K562 (cell line): ENCODE measurements around the gene MKNK2. TPM values are rescaled to one million over a fixed set of nuclear protein-coding genes. Genes with fewer than 3 reads are reported as not detected.
A peak's percentile ranks its signal among the peaks of the same experiment; 100 is the strongest.

ENCODE experiments used
- CBFB ChIP-seq: sonication (generic); formaldehyde crosslinking; IDR thresholded peaks from 2 replicates; pipeline ENCODE4 v1.4.0; 2020; ENCODE audit warnings: mild to moderate bottlenecking, missing genetic modification reagents
- CEBPG ChIP-seq, 3 experiments: fragments of 200-800 bp in 1 of 3; sonication (Bioruptor generic) in 1 of 3; sonication (generic) in 1 of 3; formaldehyde crosslinking in 1 of 3; IDR thresholded peaks in 2 of 3; conservative IDR thresholded peaks in 1 of 3; 2 replicates each; pipeline versions ENCODE4 v1.6.1 to v1.8.0; 2016 to 2022; ENCODE audit warnings: missing compliant biosample characterization in 2 of 3, missing genetic modification characterization in 2 of 3, mild to moderate bottlenecking in 1 of 3, missing genetic modification reagents in 1 of 3
- FOS ChIP-seq: IDR thresholded peaks from 3 replicates; pipeline ENCODE4 v1.6.1; 2011; ENCODE audit not compliant: insufficient read length; ENCODE audit errors: extremely low read depth
- GTF2A2 ChIP-seq: IDR thresholded peaks from 2 replicates; pipeline ENCODE4 v1.6.1; 2016; ENCODE audit warnings: mild to moderate bottlenecking, missing genetic modification characterization, missing compliant biosample characterization
- LEF1 ChIP-seq: fragments of 450-650 bp; IDR thresholded peaks from 2 replicates; pipeline ENCODE4 v1.6.1; 2016; ENCODE audit warnings: mild to moderate bottlenecking
- MBD2 ChIP-seq: sonication (generic); IDR thresholded peaks from 2 replicates; pipeline ENCODE4 v1.6.1; 2016; ENCODE audit warnings: low read depth, borderline replicate concordance
- NFYB ChIP-seq: IDR thresholded peaks from 2 replicates; pipeline ENCODE4 v1.6.1; 2011; ENCODE audit warnings: mild to moderate bottlenecking, moderate library complexity; ENCODE audit not compliant: insufficient read length; ENCODE audit errors: extremely low read depth
- PTBP1 ChIP-seq: fragments of 200-400 bp; formaldehyde crosslinking; IDR thresholded peaks from 2 replicates; pipeline ENCODE4 v1.6.1; 2017; ENCODE audit warnings: low read depth, low read length
- RNF2 ChIP-seq: sonication (generic); IDR thresholded peaks from 2 replicates; pipeline ENCODE4 v1.6.1; 2016
- SMAD4 ChIP-seq: fragments of 250-450 bp; sonication (Bioruptor Pico); conservative IDR thresholded peaks from 2 replicates; pipeline ENCODE4 v1.8.0; 2021; ENCODE audit warnings: inconsistent platforms, mild to moderate bottlenecking, moderate library complexity
- SOX6 ChIP-seq: fragments of 450-650 bp; IDR thresholded peaks from 2 replicates; pipeline ENCODE4 v1.6.1; 2014; ENCODE audit warnings: mild to moderate bottlenecking
- TAF9B ChIP-seq: fragments of 450-650 bp; IDR thresholded peaks from 2 replicates; pipeline ENCODE4 v1.6.1; 2018; ENCODE audit warnings: mild to moderate bottlenecking; ENCODE audit not compliant: partially characterized antibody
- ZNF41 ChIP-seq: fragments of 250-450 bp; sonication (Bioruptor Pico); conservative IDR thresholded peaks from 2 replicates; pipeline ENCODE4 v1.4.0; 2020; ENCODE audit warnings: mild to moderate bottlenecking
- polyA plus RNA-seq, 8 experiments: library from polyadenylated mRNA; depleted of rRNA in 4 of 8; stranded (reverse) in 5 of 8; unstranded in 3 of 8; fragments of >200 nt; fragmentation: Nextera tagmentation in 2 of 8; fragmentation: Illumina TruSeq in 1 of 8; extraction: Ambion mirVana in 2 of 8; extraction: Trizol in 1 of 8; gene quantifications; 2 replicates each; pipeline versions ENCODE4 v1.2.1 to v1.2.3, GENCODE V29; 2011 to 2014; ENCODE audit warnings: inconsistent platforms in 1 of 8, missing spikeins in 1 of 8
- total RNA-seq, 7 experiments: library from RNA; depleted of rRNA in 6 of 7; stranded (reverse); fragments of >200 nt in 6 of 7; fragmentation: Illumina TruSeq in 2 of 7; extraction: Trizol in 2 of 7; gene quantifications; 2 replicates each; pipeline versions ENCODE4 v1.2.1 to v1.2.3, GENCODE V29; 2011 to 2021; ENCODE audit warnings: low replicate concordance in 1 of 7
- TF ChIP-seq, protein P1 (sequence below): fragments of 250-450 bp; sonication (Bioruptor Pico); IDR thresholded peaks from 2 replicates; pipeline ENCODE4 v1.4.0; 2020; ENCODE audit warnings: mild to moderate bottlenecking
- TF ChIP-seq, protein P2 (sequence below): sonication (generic); formaldehyde crosslinking; IDR thresholded peaks from 2 replicates; pipeline ENCODE4 v1.8.1; 2023; ENCODE audit warnings: mild to moderate bottlenecking, missing genetic modification reagents
- TF ChIP-seq, protein P3 (sequence below): fragments of 250-450 bp; sonication (Bioruptor Pico); IDR thresholded peaks from 2 replicates; pipeline ENCODE4 v1.8.0; 2021; ENCODE audit warnings: mild to moderate bottlenecking, moderate library complexity
- TF ChIP-seq, protein P4 (sequence below): sonication (generic); formaldehyde crosslinking; IDR thresholded peaks from 2 replicates; pipeline ENCODE4 v1.8.0; 2022; ENCODE audit warnings: mild to moderate bottlenecking, missing genetic modification reagents

MKNK2 gene
- total and polyA plus RNA-seq, 9 of the 15 experiments (the other 6 are each of a cell fraction or from before 2014, with no cell fraction given): 5.1 to 191 (median 51.9) TPM

DNA sequence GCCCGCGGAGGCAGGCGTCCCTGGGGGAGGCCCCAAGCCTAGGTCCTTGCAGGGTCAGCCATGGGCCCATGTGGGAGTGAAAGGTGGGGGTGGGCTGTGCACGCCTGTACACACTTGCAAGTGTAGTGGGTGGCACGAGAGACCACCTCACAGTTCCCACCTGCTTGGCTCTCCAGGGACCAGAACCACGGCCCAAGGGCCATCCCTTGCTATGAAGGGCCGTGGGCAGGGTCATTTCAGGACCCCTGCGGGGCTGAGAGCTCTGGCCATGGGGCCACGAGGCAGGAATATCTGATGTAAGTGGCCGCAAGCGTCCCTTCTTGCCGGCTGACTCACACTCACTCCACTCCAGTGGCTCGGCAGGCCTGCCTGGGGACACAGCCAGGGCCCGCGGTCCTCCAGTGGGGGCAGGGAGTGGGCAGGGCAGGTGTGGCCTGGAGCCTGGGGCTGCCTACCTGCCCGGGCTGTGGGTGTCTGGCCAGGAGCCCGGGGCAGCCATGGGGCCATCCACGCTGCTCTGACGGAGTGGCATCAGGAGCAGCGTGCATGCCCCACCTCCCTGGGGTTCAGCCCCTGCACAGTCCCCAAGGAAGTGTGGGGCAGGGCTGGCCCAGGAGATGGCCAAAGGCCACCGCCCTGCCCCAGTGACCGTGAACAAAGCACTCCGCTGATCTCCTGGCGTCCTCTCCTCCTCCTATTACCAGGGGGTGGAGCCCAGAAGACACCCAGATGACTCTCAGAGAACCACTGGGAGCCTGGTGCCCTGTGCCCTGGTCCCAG, 8.6 kb upstream of the MKNK2 start (continued):
- TF ChIP-seq TAF9B (peak; percentile 73), FOS (peak; percentile 38), LEF1 (peak; percentile 78), CEBPG (CRISPR knock-in tag; IDR thresholded peaks at IDR 0.05) (peak; percentile 100), CEBPG (tag; conservative IDR thresholded peaks at IDR 0.05 in 1 of 2, IDR thresholded peaks at IDR 0.05 in 1 of 2) (peak; percentile 93 to 99), SMAD4 (CRISPR knock-in tag) (peak; percentile 94), GTF2A2 (0 out of 2 replicates have a peak, but pooled peaks have one; percentile 70), ZNF41 (peak; percentile 68), CBFB (CRISPR knock-in tag) (peak; percentile 91), MBD2 (peak; percentile 71; the same call in 1 of the 2 replicates), NFYB (no peak), PTBP1 (no peak), RNF2 (peak; percentile 98), SOX6 (peak; percentile 67)
- TF ChIP-seq, protein P1, sequence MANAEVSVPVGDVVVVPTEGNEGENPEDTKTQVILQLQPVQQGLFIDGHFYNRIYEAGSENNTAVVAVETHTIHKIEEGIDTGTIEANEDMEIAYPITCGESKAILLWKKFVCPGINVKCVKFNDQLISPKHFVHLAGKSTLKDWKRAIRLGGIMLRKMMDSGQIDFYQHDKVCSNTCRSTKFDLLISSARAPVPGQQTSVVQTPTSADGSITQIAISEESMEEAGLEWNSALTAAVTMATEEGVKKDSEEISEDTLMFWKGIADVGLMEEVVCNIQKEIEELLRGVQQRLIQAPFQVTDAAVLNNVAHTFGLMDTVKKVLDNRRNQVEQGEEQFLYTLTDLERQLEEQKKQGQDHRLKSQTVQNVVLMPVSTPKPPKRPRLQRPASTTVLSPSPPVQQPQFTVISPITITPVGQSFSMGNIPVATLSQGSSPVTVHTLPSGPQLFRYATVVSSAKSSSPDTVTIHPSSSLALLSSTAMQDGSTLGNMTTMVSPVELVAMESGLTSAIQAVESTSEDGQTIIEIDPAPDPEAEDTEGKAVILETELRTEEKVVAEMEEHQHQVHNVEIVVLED (CRISPR knock-in tag): peak; percentile 30; the same call in 1 of the 2 replicates
- TF ChIP-seq, protein P2, sequence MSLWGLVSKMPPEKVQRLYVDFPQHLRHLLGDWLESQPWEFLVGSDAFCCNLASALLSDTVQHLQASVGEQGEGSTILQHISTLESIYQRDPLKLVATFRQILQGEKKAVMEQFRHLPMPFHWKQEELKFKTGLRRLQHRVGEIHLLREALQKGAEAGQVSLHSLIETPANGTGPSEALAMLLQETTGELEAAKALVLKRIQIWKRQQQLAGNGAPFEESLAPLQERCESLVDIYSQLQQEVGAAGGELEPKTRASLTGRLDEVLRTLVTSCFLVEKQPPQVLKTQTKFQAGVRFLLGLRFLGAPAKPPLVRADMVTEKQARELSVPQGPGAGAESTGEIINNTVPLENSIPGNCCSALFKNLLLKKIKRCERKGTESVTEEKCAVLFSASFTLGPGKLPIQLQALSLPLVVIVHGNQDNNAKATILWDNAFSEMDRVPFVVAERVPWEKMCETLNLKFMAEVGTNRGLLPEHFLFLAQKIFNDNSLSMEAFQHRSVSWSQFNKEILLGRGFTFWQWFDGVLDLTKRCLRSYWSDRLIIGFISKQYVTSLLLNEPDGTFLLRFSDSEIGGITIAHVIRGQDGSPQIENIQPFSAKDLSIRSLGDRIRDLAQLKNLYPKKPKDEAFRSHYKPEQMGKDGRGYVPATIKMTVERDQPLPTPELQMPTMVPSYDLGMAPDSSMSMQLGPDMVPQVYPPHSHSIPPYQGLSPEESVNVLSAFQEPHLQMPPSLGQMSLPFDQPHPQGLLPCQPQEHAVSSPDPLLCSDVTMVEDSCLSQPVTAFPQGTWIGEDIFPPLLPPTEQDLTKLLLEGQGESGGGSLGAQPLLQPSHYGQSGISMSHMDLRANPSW (CRISPR knock-in tag): 0 out of 2 replicates have a peak, but pooled peaks have one; percentile 23
- TF ChIP-seq, protein P3, sequence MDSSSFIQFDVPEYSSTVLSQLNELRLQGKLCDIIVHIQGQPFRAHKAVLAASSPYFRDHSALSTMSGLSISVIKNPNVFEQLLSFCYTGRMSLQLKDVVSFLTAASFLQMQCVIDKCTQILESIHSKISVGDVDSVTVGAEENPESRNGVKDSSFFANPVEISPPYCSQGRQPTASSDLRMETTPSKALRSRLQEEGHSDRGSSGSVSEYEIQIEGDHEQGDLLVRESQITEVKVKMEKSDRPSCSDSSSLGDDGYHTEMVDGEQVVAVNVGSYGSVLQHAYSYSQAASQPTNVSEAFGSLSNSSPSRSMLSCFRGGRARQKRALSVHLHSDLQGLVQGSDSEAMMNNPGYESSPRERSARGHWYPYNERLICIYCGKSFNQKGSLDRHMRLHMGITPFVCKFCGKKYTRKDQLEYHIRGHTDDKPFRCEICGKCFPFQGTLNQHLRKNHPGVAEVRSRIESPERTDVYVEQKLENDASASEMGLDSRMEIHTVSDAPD (CRISPR knock-in tag): peak; percentile 10; the same call in 1 of the 2 replicates
- TF ChIP-seq, protein P4, sequence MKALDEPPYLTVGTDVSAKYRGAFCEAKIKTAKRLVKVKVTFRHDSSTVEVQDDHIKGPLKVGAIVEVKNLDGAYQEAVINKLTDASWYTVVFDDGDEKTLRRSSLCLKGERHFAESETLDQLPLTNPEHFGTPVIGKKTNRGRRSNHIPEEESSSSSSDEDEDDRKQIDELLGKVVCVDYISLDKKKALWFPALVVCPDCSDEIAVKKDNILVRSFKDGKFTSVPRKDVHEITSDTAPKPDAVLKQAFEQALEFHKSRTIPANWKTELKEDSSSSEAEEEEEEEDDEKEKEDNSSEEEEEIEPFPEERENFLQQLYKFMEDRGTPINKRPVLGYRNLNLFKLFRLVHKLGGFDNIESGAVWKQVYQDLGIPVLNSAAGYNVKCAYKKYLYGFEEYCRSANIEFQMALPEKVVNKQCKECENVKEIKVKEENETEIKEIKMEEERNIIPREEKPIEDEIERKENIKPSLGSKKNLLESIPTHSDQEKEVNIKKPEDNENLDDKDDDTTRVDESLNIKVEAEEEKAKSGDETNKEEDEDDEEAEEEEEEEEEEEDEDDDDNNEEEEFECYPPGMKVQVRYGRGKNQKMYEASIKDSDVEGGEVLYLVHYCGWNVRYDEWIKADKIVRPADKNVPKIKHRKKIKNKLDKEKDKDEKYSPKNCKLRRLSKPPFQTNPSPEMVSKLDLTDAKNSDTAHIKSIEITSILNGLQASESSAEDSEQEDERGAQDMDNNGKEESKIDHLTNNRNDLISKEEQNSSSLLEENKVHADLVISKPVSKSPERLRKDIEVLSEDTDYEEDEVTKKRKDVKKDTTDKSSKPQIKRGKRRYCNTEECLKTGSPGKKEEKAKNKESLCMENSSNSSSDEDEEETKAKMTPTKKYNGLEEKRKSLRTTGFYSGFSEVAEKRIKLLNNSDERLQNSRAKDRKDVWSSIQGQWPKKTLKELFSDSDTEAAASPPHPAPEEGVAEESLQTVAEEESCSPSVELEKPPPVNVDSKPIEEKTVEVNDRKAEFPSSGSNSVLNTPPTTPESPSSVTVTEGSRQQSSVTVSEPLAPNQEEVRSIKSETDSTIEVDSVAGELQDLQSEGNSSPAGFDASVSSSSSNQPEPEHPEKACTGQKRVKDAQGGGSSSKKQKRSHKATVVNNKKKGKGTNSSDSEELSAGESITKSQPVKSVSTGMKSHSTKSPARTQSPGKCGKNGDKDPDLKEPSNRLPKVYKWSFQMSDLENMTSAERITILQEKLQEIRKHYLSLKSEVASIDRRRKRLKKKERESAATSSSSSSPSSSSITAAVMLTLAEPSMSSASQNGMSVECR (CRISPR knock-in tag): peak; percentile 81; the same call in 1 of the 2 replicates
